ENCODE data around the gene SREBF1.

The SREBF1 gene

DNA sequence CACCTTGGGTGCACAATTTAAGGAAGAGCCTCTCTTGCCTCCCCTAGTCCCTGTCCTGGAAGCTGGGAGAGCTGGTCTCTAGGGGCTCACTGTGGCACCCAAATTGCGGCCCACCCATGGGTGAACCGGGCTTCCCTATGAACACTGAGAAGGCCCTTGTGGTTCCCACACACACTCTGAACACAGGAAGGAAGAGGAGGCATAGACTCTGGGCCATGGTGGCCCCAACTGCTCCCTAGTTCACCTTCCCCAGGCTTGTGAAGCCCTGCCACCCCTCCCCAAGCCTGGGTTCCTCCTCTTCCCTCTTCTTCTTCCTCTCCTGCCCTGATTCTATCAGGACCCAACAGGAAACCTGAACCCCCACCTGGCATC lies 10.5 kb downstream of the SREBF1 start:
- no peak for DNase-seq (ENCODE audit: extremely low read depth in 1 of 2, low read depth in 1 of 2)

DNA sequence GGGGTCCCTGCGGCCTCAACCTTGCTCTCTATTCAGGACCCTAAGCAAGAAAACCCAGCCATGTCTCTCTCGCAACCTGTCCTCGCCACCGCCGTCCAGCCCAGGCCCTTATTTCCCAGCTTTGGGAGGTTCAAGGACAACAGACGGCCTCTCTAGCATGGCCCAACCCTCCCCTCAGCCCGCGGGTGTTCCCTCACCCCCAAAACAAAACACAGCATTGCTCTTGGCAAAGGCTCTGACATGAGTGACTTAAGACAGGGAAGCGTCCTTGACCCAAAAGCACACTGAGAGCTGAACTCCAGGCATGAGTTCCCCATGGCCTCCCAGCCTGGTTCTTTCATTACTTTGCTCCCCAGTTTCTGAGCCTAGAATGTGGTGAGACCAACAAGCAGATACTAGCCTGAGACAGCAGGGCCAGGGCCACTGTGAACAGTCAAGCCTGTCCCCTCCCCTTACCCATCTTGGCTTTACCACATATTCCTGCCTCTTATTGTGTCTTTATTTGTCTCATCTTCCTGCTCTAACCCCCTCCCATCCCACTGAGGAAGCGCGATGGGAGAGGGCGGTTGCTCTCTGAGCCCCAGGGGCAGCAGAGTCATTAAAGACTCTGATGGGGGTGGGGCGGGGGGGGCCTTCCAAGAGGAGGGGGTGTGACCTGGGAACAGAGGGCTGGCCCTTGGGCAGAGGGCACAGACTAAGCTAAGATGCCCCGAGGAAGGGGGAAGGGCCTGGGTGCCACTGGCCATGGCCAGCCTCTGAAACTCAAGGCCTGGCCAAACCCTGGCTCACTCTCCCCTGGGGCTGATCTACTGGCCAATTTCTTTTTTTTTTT lies 11.8 kb downstream of the SREBF1 start:
- no peak for DNase-seq (ENCODE audit: extremely low read depth in 1 of 2, low read depth in 1 of 2)

DNA sequence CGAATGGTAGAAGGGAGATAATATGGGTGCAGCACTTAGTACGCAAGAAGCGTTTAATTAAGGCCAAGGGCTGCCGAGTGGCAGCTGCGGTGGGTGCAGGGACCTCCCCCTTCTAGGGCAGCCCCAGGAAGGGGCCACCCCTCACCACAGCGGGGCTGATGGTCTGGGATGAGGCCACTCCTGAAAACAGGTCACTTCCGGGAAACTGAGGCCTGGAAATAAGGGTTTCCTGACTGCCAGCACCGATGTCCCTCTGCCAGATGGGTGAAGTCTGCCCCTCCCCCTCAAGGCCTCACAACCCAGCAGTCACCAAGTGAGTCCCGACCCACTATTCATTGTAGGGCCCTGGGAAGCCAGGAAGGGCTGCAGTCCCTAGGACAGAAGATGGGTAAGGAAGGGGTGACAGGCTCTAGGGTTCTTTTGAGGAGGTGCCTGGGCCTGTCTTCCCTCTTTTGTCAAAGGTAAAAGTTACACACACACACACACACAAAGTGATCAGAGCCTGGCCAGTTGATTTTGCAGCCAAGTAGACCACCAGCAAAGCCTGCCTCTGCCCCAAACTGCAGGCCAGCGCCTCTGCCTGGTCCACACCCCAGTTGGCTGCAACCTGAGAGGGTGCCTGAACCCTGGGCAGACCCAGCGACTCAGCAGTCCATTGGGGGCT lies 12.5 kb downstream of the SREBF1 start:
- no peak for DNase-seq (ENCODE audit: extremely low read depth in 1 of 2, low read depth in 1 of 2)

GRCh38 chr17:17823433-17824118 lies 13.2 kb downstream of the SREBF1 start:
- peak; percentile 69 for DNase-seq (ENCODE audit: extremely low read depth in 1 of 2, low read depth in 1 of 2)

GRCh38 chr17:17822616-17823015 lies 14.2 kb downstream of the SREBF1 start:
- no peak for DNase-seq (ENCODE audit: extremely low read depth in 1 of 2, low read depth in 1 of 2)

- no peak for DNase-seq (ENCODE audit: extremely low read depth in 1 of 2, low read depth in 1 of 2)
These were observed 14.6 kb downstream of the SREBF1 start for GRCh38 chr17:17822189-17822588.

DNA sequence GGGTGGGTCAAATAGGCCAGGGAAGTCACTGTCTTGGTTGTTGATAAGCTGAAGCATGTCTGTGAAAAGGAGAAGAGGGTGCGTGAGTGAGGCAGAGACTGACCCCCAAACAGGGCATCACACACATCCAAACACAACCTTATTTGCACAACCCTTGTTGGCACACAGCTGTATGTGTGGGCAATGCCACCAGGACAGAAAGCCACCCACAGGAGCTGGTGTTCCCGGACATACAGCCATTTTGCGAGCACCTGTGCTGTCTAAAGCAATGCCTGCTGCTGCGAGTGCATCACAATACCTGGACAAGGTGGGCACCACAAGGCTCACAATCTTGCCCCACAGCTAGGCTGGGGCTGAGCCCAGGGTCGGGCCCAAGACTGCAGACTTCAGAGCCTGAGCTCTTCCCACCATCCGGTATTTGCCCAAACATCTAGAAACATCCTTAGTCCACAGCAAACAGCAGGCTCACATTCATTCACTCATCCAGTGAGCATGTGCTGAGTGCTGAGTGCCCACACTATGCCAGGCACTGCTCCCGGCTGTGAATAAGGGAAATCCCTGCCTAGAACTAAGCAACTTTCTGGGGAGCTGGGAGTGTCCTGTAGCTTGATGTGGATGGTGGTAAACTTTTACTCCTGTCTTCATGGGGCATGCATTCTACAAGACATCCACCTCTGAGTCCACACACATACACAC lies 16.2 kb downstream of the SREBF1 start:
- no peak for DNase-seq (ENCODE audit: extremely low read depth in 1 of 2, low read depth in 1 of 2)

- no peak for DNase-seq (ENCODE audit: extremely low read depth in 1 of 2, low read depth in 1 of 2)
These were observed 16.7 kb downstream of the SREBF1 start for GRCh38 chr17:17820046-17820445.

GRCh38 chr17:17819561-17819995 lies 17.2 kb downstream of the SREBF1 start:
- DNase-seq (ENCODE audit: extremely low read depth in 1 of 2, low read depth in 1 of 2): peak; percentile 71 to 81

DNA sequence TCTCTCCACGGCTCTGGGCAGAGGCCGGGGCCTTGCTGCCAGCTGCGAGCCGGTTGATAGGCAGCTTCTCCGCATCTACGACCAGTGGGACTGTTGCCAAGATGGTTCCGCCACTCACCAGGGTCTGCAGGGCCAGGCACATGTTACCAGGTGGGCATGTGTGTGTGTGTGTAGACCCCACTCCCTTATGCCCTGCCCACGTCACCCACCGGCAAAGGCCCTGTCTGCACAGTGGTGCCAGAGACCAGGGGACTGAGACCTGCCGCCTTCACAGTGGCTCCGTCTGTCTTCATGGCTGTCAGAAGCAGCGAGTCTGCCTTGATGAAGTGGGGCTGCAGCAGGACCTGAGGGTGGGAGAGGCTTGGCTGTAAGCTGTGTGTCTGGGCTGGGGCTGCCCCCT lies 17.7 kb downstream of the SREBF1 start:
- no peak for DNase-seq (ENCODE audit: extremely low read depth in 1 of 2, low read depth in 1 of 2)

- no peak for DNase-seq (ENCODE audit: extremely low read depth in 1 of 2, low read depth in 1 of 2)
These were observed 18.7 kb downstream of the SREBF1 start for GRCh38 chr17:17818088-17818526.

DNA sequence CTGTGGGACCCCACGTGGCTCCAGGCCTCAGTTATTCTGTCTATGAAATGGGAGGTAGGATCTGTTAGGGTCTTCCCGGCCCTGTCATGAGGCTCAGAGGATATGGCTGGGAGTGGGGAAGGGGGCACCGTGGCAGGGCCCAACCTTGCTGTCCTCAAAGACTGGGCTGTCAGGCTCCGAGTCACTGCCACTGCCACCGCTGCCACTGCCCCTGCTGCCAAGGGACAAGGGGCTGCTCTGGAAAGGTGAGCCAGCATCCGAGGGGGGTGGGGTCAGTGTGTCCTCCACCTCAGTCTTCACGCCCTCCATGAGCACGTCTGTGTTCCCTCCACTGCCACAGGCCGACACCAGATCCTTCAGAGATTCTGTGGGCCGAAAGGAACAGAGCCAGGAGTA lies 19.2 kb downstream of the SREBF1 start:
- no peak for DNase-seq (ENCODE audit: extremely low read depth in 1 of 2, low read depth in 1 of 2)

DNA sequence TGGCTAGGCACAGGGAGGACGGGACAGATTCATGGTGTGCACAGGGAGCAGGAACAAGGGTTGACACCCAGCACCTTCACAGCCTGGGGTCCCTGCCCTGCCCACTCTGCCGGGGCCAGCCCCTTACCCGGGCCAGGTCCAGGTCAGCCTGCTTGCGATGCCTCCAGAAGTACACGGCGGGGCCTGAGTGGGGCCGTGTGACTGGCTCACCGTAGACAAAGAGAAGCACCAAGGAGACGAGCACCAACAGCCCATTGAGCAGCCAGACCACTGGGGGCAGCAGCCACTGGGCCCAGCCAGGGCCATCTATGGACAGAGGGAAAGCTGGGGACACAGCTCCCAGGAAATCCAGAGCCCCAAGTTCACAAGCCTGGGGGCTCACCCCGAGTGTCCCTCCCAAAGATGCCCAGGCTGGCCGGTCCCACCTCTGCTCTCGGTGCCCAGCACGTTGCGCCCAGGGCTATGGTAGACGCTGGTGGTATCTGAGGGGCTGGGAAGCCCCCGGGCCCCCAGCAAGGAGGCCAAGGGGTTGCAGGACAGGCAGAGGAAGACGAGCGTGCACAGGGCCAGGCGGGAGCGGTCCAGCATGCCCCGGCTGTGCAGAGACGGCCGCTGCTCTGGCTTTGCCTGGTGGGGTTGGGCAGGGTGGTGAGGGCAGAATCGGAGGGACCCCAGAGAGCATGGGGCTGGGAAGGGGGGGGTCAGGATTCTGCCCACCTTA lies 19.8 kb downstream of the SREBF1 start:
- no peak for DNase-seq (ENCODE audit: extremely low read depth in 1 of 2, low read depth in 1 of 2)

GRCh38 chr17:17816240-17816814 lies 20.5 kb downstream of the SREBF1 start:
- no peak for DNase-seq (ENCODE audit: extremely low read depth in 1 of 2, low read depth in 1 of 2)

DNA sequence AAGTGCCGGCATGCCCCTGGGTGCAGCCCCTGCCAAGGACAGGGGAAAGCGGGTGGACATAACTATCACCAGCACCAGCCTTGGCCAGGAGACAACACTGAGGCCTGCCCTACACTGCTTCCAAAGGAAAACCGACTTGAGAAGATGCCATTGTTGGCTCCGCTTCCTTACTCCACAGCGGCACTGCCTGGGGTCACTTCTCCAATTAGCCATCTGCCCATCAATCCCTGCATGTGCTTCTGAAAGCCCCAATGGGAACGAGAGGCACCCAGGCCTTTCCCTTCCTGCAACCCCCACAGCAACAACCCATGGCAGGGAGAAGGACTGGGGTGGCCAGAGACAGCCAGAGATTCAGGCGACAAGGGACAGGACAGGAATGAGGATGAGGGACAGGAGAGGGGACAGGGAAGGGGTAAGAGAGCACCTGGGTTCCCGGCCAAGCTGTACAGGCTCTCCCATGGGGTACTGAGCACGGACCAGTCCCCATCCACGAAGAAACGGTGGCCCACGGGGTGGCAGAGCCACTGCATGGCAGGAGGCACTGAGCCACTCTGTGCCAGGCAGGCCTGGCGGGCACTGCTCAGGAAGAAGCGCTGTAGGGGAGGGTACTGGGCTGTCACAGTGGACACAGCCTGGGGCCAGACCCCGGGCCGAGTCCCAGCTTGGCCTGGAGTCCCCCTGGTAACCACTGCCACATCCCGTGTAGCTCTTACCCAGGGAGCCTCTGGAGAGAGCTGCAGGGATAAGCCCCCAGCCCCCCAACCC lies 21.2 kb downstream of the SREBF1 start:
- no peak for DNase-seq (ENCODE audit: extremely low read depth in 1 of 2, low read depth in 1 of 2)

GRCh38 chr17:17815062-17815406 lies 21.8 kb downstream of the SREBF1 start:
- no peak for DNase-seq (ENCODE audit: extremely low read depth in 1 of 2, low read depth in 1 of 2)

- no peak for DNase-seq (ENCODE audit: extremely low read depth in 1 of 2, low read depth in 1 of 2)
These were observed 22.4 kb downstream of the SREBF1 start for GRCh38 chr17:17814162-17815061.

GRCh38 chr17:17813725-17814095 lies 23.1 kb downstream of the SREBF1 start:
- DNase-seq (ENCODE audit: extremely low read depth in 1 of 2, low read depth in 1 of 2): no peak

Measured in stimulated activated CD8-positive, alpha-beta memory T cell treated with anti-CD3 and anti-CD28 coated beads, Interleukin-7, amount 100 ng/mL, for 48 hours (primary cell).